Amygdala (tissue), 56 donors: ENCODE data around the gene LIPE.
"Not testable (repeated sequence)": the region's sequence is repeated elsewhere in the genome, so short reads cannot be mapped to it uniquely, and the experiment has no call there.

Source experiments
- DNase-seq, 56 donors: peaks; one replicate each; lab custom pipeline; 2025; lab: John Stamatoyannopoulos, UW

The LIPE gene

GRCh38 chr19:42450314-42450934, 23.2 kb upstream of the LIPE start:
- DNase-seq = peak in 43 of 56 donors; percentile 2 to 85 (median 42)

GRCh38 chr19:42448306-42448705, 21.1 kb upstream of the LIPE start:
- DNase-seq = not testable (repeated sequence)

GRCh38 chr19:42445948-42446347, 18.8 kb upstream of the LIPE start:
- DNase-seq = no peak

GRCh38 chr19:42443944-42444398, 16.8 kb upstream of the LIPE start:
- no peak for DNase-seq

- no peak for DNase-seq
Measured at GRCh38 chr19:42442833-42443232, 15.6 kb upstream of the LIPE start, which contains the start of gene CXCL17. Gene CXCL17 (minus strand): TSS chr19:42442946. CDS start chr19:42442832, 114 bp downstream.

- DNase-seq = no peak
Measured at GRCh38 chr19:42441049-42441445, 13.9 kb upstream of the LIPE start.

- DNase-seq = peak in 28 of 56 donors; percentile 5 to 75 (median 28)
Measured at GRCh38 chr19:42440357-42441048, 13.3 kb upstream of the LIPE start.

GRCh38 chr19:42436006-42436405, 8.8 kb upstream of the LIPE start:
- DNase-seq = no peak

GRCh38 chr19:42435316-42435715, 8.1 kb upstream of the LIPE start:
- DNase-seq = no peak

GRCh38 chr19:42433503-42434260, 6.5 kb upstream of the LIPE start:
- peak in 41 of 56 donors; percentile 14 to 82 (median 58) for DNase-seq

GRCh38 chr19:42431486-42431885, 4.3 kb upstream of the LIPE start:
- no peak for DNase-seq

GRCh38 chr19:42428676-42429075, 1.5 kb upstream of the LIPE start:
- no peak for DNase-seq

- DNase-seq = no peak
Measured at GRCh38 chr19:42426643-42427042, 545 bp downstream of the LIPE start.

GRCh38 chr19:42424712-42425131, 2.5 kb downstream of the LIPE start:
- no peak for DNase-seq

GRCh38 chr19:42424345-42424707, 2.9 kb downstream of the LIPE start:
- DNase-seq = no peak

GRCh38 chr19:42423462-42424344, 3.5 kb downstream of the LIPE start:
- DNase-seq = peak in 55 of 56 donors; percentile 63 to 94 (median 88)

- peak in 26 of 56 donors; percentile 59 to 87 (median 76) for DNase-seq
Measured at GRCh38 chr19:42422901-42423461, 4.2 kb downstream of the LIPE start.

GRCh38 chr19:42422092-42422900, 4.9 kb downstream of the LIPE start:
- no peak for DNase-seq

GRCh38 chr19:42421591-42422031, 5.6 kb downstream of the LIPE start:
- peak in 1 of 56 donors; percentile 4 for DNase-seq
